Measurements from ENCODE around the gene MUS81. TPM values are rescaled to one million over a fixed set of nuclear protein-coding genes. Genes with fewer than 3 reads are reported as not detected.

The MUS81 gene
- total and polyA plus RNA-seq, 9 of the 15 experiments (the other 6 are each of a cell fraction or from before 2014, with no cell fraction given) = 13.4 to 118 (median 53.7) TPM

DNA sequence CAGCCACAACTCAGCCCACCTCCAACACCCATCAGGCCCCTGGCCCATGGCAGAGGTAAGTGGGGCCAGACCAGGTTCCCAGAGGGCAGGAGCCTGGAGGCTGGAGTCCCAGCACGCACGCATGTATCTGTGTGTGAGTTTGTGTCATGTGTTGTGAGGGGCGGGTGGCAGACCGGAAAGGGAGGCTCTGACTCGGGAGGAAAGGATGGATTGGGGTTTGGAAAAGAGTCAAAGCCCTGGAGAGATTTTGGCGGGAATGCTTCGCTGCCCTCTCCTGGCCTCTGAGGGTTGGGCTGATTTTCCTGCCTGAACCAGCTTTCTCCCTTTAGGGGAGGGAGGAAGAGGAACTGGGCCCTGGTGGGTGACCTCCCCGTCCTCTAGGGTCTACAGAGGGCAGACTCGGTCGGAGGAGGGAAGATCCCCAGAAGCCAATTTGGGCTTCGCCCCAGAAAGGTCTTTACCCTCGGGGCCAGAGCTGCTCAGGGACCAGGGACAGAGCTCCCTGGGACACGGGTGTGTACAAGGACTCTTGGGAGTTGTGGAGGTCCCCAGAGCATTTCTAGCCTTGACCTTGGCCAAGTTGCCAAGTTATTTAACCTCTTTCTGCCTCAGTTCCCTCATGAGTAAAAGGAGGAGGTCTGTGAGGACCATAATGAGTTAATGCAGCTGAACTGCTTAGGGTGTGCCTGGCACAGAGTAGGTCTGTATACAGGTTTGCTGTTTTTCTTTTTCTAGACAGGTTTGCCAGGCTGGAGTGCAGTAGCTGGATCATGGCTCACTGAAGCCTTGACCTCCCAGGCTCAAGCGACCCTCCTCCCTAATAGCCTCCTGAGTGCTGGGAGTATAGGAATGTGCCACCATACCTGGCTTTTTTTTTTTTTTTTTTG lies 51.7 kb downstream of the MUS81 start (continued):
- TF ChIP-seq MAZ (CRISPR knock-in tag; conservative IDR thresholded peaks at IDR 0.05 in 1 of 2, IDR thresholded peaks at IDR 0.05 in 1 of 2) (peak in 1 of 2 experiments; percentile 61; a peak in 2 of 4 replicates), ADNP (tag; IDR thresholded peaks at IDR 0.05) (no peak), NFIC (IDR thresholded peaks at IDR 0.05) (0 out of 2 replicates have a peak, but pooled peaks have one; percentile 34), RAD21 (CRISPR knock-in tag; conservative IDR thresholded peaks at IDR 0.05 in 1 of 2, IDR thresholded peaks at IDR 0.05 in 1 of 2) (peak; percentile 43 to 74; a peak in 3 of 4 replicates), NR2C2 (CRISPR knock-in tag; IDR thresholded peaks at IDR 0.05) (no peak), NR2C2 (tag; IDR thresholded peaks at IDR 0.05) (no peak), TOE1 (IDR thresholded peaks at IDR 0.05; ENCODE audit: borderline replicate concordance) (no peak; the same call in 1 of the 2 replicates), TOE1 (CRISPR knock-in tag; IDR thresholded peaks at IDR 0.05; ENCODE audit: borderline replicate concordance, low read depth) (no peak), RB1 (IDR thresholded peaks at IDR 0.05; ENCODE audit: low read depth) (peak; percentile 95), GABPA (tag; conservative IDR thresholded peaks at IDR 0.05; ENCODE audit: low read depth) (peak; percentile 58), PHB (CRISPR knock-in tag; IDR thresholded peaks at IDR 0.05) (no peak), KDM1A (IDR thresholded peaks at IDR 0.05) (no peak; a peak in 1 of 4 replicates), POLR2G (IDR thresholded peaks at IDR 0.05; ENCODE audit: low read depth, low read length) (peak; percentile 64)
- TF ChIP-seq, protein P1, sequence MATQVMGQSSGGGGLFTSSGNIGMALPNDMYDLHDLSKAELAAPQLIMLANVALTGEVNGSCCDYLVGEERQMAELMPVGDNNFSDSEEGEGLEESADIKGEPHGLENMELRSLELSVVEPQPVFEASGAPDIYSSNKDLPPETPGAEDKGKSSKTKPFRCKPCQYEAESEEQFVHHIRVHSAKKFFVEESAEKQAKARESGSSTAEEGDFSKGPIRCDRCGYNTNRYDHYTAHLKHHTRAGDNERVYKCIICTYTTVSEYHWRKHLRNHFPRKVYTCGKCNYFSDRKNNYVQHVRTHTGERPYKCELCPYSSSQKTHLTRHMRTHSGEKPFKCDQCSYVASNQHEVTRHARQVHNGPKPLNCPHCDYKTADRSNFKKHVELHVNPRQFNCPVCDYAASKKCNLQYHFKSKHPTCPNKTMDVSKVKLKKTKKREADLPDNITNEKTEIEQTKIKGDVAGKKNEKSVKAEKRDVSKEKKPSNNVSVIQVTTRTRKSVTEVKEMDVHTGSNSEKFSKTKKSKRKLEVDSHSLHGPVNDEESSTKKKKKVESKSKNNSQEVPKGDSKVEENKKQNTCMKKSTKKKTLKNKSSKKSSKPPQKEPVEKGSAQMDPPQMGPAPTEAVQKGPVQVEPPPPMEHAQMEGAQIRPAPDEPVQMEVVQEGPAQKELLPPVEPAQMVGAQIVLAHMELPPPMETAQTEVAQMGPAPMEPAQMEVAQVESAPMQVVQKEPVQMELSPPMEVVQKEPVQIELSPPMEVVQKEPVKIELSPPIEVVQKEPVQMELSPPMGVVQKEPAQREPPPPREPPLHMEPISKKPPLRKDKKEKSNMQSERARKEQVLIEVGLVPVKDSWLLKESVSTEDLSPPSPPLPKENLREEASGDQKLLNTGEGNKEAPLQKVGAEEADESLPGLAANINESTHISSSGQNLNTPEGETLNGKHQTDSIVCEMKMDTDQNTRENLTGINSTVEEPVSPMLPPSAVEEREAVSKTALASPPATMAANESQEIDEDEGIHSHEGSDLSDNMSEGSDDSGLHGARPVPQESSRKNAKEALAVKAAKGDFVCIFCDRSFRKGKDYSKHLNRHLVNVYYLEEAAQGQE (IDR thresholded peaks at IDR 0.05; ENCODE audit: borderline replicate concordance) = peak; percentile 87
- TF ChIP-seq, protein P1 (CRISPR knock-in tag; IDR thresholded peaks at IDR 0.05; ENCODE audit: low read depth) = no peak
- TF ChIP-seq, protein P2, sequence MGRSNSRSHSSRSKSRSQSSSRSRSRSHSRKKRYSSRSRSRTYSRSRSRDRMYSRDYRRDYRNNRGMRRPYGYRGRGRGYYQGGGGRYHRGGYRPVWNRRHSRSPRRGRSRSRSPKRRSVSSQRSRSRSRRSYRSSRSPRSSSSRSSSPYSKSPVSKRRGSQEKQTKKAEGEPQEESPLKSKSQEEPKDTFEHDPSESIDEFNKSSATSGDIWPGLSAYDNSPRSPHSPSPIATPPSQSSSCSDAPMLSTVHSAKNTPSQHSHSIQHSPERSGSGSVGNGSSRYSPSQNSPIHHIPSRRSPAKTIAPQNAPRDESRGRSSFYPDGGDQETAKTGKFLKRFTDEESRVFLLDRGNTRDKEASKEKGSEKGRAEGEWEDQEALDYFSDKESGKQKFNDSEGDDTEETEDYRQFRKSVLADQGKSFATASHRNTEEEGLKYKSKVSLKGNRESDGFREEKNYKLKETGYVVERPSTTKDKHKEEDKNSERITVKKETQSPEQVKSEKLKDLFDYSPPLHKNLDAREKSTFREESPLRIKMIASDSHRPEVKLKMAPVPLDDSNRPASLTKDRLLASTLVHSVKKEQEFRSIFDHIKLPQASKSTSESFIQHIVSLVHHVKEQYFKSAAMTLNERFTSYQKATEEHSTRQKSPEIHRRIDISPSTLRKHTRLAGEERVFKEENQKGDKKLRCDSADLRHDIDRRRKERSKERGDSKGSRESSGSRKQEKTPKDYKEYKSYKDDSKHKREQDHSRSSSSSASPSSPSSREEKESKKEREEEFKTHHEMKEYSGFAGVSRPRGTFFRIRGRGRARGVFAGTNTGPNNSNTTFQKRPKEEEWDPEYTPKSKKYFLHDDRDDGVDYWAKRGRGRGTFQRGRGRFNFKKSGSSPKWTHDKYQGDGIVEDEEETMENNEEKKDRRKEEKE (IDR thresholded peaks at IDR 0.05; ENCODE audit: borderline replicate concordance in 1 of 2, control insufficient read depth in 1 of 2, low read depth in 2 of 2, low read length in 1 of 2) = no peak
